Fibroblast of skin of abdomen (primary cell): Measurements from ENCODE around the gene TANC1.
"Not testable (repeated sequence)": the region's sequence is repeated elsewhere in the genome, so short reads cannot be mapped to it uniquely, and the experiment has no call there.

Experiments
- DNase-seq: peaks from one replicate; pipeline ENCODE4 v3.0.0-alpha.2; 2013

Gene TANC1

DNA sequence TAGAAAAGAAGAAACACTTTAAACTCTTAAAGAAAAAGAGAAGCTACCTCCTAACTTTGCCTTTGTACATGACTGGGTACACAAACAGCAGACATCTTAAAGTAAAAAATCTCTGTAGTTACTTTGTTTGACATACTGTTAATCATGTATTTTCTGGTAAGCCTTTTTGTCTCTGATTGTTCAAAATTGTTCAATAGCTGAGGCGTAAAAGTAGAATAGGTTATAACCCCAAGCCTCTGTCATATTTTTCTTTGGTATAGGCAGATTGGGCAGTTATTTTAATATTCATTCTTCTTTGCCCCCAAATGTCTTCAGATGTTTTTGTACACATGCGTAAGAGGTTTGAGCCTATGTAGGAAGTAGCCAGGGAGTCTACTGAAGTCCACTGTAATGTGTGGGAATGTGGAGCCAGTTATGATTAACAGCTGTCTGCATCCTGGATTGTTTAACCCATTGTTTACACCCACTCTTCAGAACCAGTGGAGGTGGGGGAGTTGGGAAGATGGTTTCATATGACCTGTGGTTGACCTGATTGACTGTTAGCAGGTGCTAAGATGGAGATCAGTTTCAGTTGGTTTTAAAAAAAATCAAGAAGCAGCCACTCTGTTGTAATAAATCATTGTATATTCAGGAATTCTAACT, 150.5 kb downstream of the TANC1 start:
- no peak for DNase-seq

DNA sequence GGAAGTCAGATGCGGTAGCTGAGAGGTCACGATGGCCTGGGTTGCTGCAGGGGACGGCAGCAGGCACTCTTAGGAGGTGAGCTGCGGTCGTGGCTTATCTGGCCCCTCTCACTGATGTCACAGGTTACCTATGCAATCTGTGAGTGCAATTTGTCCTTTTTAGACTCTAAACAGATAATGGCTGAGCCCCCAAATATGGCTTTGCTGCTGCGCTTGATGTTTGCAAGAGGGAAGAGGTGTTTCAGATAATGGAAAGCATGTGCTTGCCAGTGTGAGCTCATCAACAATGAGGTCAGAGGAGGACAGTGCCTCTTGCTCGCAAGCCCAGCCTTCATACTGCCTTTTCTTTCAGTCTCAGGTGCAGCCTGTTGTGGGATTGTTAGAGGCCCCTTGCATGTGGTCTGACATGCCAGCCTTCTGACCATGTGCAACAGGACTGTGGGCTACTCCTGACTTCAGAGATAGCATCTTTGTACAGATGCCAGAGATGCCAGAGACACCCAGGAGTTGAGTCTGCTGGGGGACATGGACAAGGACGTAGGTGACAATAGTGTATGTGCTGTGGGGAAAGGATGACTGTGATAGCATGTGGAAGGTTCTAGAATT, 151.3 kb downstream of the TANC1 start:
- no peak for DNase-seq

DNA sequence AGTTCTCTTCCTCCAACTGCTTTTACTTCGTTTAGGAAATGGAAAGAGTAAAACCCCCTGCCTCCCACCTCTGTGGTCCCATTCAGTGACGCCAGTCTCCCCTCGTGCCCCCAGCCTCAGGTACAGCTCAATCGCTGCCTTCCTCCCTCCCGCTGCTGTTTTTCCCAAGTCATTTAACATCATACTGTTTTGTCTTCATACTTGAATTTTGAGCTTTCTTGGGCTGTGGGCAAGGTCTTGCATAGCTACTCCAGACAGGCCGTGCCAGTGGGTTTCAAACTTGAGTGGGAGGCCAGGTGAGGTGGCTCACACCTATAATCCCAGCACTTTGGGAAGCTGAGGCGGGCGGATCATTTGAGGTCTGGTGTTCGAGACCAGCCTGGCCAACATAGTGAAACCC, 155.3 kb downstream of the TANC1 start:
- DNase-seq = no peak

DNA sequence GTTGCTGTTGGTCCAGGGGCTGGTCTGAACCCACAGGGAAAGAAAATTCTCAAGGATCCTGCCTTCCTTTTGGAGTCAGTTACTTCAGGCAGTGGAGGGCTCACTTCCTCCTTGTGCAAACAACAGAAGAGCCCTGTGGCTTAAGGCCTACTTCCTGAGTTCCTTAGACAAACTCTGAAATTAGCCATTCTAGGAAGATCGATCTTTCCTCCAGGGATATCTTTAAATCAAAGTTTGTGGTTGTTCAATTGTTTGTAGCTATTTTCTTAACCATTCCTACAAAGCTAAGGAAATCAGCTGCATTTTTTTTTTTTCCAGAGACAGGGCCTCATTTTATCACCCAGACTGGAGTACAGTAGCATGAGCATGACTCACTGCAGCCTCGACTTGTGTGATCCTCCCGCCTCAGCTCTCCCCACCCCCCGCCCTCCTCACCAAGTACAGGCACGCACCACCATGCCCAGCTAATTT, 156.0 kb downstream of the TANC1 start:
- peak; percentile 96 for DNase-seq

DNA sequence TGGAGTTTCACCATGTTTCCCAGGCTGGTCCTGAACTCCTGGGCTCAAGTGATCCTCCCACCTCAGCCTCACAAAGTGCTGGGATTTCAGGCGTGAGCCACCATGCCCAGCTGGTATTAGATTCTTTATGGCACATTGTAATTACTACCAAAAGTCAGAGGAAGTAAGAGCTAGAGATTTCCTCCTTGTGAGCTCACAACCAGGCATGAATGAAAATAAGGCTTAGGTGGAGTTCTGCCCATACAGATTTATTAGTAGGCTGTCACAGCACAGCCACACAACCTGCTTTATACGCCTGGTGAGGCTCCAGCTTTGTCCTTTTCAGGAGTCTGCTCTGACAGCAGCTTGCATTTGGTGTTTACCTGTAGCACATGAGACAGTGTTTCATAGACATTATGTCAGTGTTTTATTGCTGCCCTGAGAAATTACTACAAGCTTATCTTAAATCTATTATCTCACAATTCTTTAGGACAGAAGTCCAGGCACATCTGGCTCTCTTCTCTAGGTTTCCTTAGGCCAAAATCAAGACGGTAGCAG, 156.6 kb downstream of the TANC1 start:
- peak; percentile 21 for DNase-seq

DNA sequence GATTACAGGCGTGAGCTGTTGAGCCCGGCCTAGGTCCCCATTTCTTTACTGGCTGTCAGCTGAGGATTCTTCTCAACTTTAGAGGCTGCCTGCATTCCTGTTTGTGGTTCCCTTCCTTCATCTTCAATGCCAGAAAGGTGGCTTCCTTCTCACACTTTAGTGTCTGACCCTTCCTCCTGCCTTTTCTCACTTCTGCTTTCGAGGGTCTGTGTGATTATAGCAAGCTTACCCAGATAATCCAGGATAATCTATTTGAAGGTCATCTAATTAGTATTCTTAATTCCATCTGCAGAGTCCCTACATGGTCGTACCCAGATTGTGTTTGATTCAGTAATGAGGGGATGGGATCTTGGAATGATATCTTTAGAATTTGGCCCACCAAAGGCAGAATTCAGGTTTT, 157.4 kb downstream of the TANC1 start:
- DNase-seq = no peak

DNA sequence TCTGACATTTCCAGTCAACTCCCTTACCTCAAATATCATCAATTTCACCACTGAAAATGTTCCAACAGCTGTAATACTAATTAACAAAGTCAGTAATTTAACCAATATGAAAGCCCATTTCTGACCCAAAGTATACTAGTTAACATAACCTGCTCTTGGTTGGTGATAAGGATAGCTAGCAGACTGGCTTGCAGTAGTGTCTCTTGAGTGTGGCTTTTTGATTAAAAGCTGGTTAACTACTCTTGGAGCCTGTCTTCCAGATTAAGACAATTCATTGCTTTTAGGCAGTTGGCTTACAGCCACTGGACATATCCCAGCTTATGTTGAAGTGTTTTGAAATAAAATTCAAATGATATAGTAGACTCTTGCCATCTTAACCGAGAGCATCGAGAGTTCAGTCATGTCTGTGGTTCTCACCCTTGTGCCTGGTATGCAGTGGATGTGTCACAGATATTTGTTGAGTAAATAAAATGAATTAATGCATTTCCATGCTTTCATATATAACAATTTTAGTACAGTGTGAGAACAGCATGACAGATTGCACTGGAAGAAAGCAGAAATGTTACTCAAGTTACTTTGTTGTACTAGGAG, 158.1 kb downstream of the TANC1 start:
- peak; percentile 95 for DNase-seq

DNA sequence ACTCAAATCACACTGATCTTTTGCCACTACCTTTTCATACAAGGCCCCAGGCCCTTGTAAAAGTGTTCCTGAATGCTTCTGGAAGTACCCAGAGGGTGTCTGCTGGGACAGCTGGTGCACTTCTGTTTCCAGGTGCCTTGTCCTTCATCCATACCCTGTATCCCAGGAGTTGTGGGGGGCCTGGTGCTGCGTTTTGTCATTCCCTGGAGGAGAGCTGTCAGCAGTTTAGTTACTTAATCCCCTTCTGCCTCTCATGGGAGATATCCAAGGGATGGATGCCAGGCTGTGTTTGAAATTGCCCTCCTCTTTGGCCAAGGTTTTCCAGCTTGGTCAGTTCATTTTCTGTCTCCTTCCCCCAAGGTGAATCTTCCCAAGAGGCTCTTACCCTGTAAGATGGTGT, 159.8 kb downstream of the TANC1 start:
- no peak for DNase-seq

DNA sequence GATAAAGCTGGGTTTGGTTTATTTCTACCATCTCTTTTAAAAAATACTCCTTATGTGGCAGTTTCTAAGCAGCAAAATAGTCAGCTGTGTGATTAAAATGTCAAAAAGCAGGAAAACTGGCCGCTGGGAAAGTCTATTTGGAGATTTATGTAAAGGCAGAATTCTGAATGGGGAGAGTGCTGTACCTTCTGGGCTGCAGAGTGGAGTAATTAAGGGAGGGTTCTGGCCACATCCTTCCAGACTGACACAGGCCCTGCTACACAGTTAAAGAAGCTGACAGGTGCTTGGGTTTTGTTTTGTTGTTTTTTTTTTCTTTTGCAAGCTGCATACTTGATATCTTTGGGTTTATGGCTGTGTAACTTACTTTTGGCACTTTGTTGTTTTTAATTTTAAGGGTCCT, 160.8 kb downstream of the TANC1 start:
- no peak for DNase-seq

DNA sequence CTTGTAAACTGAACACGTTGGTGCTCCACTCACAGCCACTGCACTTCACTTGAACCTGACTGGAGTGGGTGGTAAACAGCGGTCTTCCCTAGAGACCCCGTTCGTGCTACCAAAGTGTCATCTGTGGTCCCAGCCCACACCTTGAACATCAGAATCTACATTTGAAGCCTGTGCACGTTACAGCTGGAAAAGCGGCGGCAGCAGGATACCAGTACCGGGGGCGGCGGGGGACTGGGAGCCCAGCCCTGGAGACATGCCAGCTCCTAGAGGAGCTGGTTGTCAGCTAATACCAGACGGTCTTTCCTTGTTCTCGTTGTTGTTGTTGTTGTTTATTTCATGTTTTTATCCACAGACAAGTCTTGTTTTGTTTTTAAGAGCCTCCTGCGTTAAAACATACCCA, 161.4 kb downstream of the TANC1 start:
- DNase-seq = no peak

DNA sequence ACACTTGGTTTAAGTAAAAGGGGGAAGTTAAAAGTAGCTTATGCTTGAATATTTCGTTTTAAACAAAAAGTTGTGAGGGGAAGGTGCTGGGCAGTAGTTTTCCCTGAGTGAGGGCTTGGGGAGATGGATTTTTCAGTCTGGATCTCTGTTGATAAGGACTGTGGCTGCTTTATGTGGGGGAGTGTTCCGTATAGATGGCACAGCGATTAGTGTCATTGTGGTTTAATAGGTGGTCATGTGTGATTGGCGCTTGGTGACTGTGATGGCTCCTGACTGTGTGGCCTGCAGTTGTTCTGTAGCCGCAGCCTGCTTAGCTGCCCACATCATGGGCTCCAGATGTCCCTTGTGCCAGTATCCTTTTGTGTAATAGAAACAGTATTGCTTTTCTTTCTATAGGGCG, 161.9 kb downstream of the TANC1 start:
- no peak for DNase-seq

DNA sequence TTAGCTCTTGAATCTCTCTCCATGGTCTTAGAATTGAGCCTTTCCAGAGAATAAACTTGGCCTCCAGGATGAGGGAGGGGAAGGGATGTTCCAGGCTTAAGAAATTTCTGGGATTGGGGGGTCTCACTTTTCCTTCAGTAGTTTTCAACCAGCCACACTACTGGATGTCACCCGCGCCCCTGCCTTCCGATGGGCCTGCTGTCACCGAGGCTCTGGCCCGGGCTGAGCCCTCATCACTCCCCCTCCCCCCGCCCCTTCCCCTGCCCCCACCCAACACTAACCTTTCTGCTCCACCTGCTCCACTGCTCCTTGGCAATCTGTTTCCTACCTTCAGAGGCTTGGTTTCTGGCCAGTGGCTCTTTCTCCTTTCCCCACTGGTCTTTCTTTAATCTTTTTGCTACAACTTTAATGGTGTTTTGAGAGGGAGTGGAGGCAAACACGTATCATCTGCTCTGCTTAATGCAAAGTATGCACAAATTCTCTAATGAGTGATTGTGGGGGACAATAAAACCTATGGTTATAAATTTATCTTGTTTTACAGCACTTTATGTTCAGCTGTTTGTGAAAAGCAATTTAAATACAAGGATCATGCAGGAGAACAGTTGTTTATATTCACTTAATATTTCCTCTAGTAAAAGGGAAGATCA, 162.9 kb downstream of the TANC1 start:
- DNase-seq = no peak

DNA sequence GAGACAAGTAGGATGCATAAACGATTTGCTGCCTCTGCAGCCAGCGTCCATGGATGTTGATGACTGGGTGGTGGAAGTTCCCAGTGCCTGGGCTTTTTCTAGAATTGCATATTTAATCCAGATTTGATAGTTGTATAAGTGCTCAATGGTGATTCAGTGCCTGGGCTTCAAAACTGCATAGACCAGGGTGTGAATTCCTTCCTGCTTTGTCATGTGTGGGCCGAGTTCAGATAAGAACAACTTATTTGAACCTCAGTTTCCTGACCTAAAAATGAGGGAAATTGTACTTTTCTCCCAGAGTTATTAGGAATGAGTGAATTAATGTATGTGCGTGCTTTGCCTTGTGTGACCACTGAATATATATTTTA, 163.5 kb downstream of the TANC1 start:
- peak; percentile 93 for DNase-seq

DNA sequence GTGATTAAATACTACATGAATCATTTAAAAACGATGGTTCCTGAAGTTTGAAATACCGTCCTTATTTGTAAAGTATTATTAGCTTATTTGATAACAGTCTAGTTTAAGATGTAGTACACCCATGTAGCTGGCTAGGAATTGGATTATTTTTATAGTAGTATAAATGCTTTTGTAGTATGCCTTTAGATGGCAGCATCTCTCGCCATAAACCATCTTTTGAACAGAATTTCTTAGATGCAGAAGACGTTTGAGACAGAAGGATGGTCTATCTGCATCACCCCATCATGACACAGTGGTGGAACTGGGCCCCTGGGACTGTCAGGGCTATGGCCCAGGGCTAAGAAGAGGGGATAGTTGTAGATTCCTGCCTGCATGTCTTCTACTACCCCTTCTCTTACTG, 165.4 kb downstream of the TANC1 start:
- DNase-seq = peak; percentile 42

DNA sequence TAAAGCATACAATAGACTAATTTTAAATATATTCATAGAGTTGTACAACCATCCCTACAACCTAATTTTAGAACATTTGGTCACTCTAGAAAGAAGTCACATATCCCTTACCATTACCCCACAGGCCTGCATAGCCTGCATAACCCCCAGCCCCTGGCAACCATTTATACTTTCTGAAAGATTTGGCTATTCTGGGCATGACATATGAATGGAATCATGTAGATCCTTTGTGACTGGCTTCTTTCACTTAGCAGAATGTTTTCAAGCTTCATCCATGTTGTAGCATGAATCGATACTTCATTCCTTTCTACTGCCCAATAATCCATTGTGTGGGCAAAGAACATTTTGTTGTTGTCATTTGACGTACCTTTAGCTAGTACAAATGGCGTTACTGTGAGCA, 166.5 kb downstream of the TANC1 start:
- DNase-seq = no peak

DNA sequence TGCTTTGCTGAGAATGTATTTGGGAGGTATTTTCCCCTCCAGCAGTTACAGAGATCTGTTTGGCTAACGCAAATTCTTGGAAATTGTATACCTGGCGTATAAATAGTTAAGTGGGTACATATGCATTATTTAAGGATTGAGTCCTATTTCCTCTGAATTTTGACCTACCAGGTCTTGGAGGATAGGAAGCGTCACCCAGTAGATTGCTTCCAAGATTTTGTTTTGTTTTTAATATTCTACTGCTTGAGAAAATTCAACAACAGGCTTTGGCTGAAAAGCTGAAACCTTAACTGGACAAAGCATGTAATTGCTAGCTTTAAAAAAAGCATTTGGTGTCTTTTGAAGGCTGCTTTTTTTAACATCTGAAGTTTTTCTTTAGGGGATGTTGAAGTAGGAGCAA, 168.0 kb downstream of the TANC1 start:
- DNase-seq = no peak

DNA sequence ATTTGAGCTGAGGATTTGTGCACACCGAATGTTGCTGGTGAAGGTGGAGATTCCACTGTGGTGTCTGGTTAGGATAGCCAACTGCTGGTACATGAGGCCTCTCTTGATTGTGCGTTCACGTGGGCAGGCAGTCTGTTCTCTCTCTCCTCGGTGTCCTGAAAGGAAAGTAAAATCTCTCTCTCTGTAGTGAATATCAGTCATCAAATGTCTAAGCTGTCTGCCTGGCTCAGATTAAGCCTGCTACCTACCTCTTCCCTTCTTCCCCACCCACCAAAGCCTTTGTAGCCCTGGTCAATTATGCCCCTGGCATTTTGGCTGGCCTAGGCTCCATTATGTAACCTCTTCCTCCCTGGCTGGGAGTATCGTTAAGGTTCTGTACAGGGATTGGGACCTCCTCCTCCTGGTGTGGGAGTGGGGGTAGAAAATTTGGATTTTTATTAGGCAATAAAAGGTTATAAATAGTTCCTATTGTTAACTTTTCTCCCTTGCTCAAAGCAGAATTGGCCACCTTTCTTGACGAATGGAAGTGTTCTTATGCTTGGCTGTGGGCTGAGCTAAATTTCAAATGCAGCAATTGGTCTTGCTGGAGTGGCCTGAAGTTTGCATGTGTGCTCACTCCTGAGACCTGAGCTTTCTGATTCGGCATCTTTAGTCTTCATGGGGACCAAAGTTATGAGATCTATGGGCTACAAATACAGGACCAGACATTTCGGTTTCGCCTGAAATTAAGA, 169.2 kb downstream of the TANC1 start:
- DNase-seq = no peak

DNA sequence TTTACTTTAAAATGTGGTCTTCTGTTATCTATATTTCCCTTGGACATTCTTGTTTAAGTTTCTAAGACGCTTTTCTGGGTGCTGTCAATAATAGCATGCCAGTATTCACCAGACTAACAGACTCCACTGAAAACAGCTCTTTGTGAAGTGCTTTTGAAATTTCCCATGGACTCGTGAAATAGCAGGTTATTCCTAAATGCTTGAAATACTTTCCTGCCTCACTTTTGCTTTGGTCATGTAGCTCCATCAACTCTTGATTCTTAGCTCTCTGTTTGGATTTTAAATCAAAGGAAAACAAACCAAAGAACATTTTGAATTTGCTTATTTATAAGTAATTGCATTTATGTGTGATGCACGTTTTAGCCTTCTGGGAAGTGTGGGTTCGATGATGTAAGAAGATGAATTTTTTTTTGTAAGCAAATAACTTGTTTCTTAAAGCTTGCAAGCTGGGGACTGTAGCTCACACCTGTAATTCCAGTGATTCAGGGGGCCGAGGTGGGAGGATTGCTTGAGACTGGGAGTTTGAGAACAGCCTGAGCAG, 170.3 kb downstream of the TANC1 start:
- no peak for DNase-seq

DNA sequence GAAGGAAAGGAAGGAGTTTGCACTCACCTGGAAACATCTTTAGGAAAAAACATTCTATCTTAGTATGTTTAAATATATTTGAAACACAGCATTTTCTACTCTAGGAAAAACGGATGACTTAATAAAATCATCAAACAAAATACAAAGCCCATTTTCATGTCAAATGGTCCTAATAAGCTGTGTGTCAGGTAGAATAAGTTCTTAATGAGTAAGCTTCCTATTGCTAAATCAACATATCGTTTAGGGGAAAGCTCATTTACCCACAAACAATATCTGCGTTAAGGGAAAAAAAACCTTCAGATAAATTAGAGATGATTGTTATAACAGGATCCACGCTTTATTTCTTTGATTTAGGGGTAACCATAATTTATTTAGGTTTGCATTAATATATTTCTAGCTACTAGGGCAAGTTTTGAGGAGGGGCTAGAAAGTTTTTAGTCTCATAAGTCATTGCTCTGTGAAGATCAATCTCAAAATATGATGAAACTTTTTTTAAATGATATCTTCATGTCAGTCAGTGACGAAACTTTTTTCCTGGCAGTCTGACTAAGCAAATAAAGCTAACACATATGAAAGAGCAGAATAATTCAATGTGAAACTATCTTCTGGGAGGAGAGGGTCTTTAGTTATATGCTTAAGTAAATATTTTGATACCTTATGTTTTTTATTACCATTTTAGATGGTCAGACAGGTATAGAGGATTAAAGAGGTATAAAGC, 170.9 kb downstream of the TANC1 start:
- DNase-seq = no peak

DNA sequence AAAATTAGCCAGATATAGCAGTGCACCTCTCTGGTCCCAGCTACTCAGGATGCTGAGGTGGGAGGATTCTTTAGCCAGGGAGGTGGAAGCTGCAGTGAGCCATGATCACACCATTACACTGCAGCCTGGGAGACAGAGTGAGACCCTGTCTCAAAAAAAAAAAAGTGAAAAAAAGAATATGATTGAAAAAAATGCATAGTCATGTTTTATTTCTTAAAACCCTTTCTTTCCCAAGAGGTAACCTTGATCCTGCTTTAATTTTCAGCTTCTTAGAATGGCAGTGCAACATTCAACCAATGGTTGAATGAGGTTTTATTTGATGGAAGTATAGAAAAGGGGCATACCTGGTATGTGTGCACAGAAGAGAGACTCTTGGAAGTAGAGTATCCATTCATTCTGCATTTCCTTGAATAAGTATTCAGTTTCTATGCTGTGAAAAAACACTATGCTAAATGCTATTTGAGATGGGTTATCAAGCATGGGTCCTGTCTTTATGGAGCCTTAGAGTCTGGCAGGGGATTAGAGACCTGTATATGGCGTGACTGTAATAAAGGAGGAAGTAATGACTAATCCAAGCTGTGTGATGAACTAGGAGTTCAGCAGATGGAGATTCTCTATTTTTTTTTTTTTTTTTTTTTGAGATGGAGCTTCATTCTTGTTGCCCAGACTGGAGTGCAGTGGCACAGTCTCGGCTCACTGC, 171.8 kb downstream of the TANC1 start:
- DNase-seq = peak; percentile 88

DNA sequence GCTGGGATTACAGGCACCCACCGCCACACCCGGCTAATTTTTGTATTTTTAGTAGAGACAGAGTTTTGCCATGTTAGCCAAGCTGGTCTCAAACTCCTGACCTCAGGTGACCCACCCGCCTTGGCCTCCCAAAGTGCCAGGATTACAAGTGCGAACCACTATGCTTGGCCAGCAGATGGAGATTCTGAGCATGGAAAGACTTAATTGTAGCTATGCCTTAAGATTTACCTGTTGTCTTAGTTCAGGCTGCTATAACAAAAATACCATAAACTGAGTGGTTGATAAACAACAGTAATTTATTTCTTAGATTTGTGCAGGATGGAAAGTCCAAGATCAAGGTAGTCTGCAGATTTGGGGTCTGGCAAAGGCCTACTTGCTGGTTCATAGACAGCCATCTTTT, 172.4 kb downstream of the TANC1 start:
- DNase-seq = not testable (repeated sequence)
